Prostate gland (tissue), 2 donors: ENCODE results near the gene COL23A1.

Source experiments
- CTCF ChIP-seq, 4 experiments: fragments of 200-600 bp in 2 of 4; fragments of 450-650 bp in 2 of 4; sonication (generic) in 2 of 4; IDR thresholded peaks; 1 replicate in 3 of 4; 2 replicates in 1 of 4; pipeline ENCODE4 v1.5.1; 2016 to 2019; ENCODE audit warnings: antibody characterized with exemption in 4 of 4, mild to moderate bottlenecking in 2 of 4, moderate library complexity in 2 of 4
- POLR2A ChIP-seq: fragments of 450-650 bp; IDR thresholded peaks from one replicate; pipeline ENCODE4 v1.6.1; 2016; ENCODE audit warnings: antibody characterized with exemption, mild to moderate bottlenecking

GRCh38 chr5:178236679-178237078 lies 353.5 kb downstream of the COL23A1 start:
- TF ChIP-seq CTCF (IDR thresholded peaks at IDR 0.05) (no peak), POLR2A (no peak)
